H1 (cell line): ENCODE results near the gene RPL38. TPM values are rescaled to one million over a fixed set of nuclear protein-coding genes. Genes with fewer than 3 reads are reported as not detected.

ENCODE experiments used
- CTCF ChIA-PET: fragments of 300-600 bp; sonication (Branson Sonifier 250); formaldehyde crosslinking; loops from one replicate; lab custom pipeline; 2021; ENCODE audit not compliant: partially characterized antibody; lab: Charles Lee
- POLR2A ChIA-PET: fragments of 300-600 bp; sonication (Branson Sonifier 250); formaldehyde crosslinking; loops from one replicate; lab custom pipeline; 2021; ENCODE audit warnings: inconsistent platforms; ENCODE audit not compliant: partially characterized antibody; lab: Charles Lee
- DNase-seq, 2 experiments: peaks; one replicate each; pipeline versions ENCODE4 v3.0.0 to v3.0.0-alpha.2; 2010 to 2022; ENCODE audit warnings: low spot score in 2 of 2, low read depth in 1 of 2, mixed read lengths in 1 of 2
- FAIRE-seq: peaks from 2 replicates; lab custom pipeline; 2011; peaks lifted over from hg19 to GRCh38; lab: Jason Lieb, UNC
- H2AFZ ChIP-seq: 2 replicates; pipeline ENCODE4 v1.8.1; 2012; ENCODE audit warnings: low read length, inconsistent platforms
- H2AK5ac ChIP-seq: 2 replicates; pipeline ENCODE4 v1.6.1; 2013; ENCODE audit warnings: low read depth, low read length
- H2BK120ac ChIP-seq: replicated peaks from 2 replicates; pipeline ENCODE3; 2013; ENCODE audit warnings: low read depth, low read length, inconsistent platforms
- H2BK12ac ChIP-seq: 2 replicates; pipeline ENCODE4 v1.6.1; 2013; ENCODE audit warnings: low read depth, low read length
- H2BK15ac ChIP-seq: 2 replicates; pipeline ENCODE4 v1.6.1; 2013; ENCODE audit warnings: low read length
- H2BK20ac ChIP-seq: 2 replicates; pipeline ENCODE4 v1.6.1; 2013; ENCODE audit warnings: low read length
- H2BK5ac ChIP-seq: 2 replicates; pipeline ENCODE4 v1.6.1; 2013; ENCODE audit warnings: low read depth, low read length
- H3K14ac ChIP-seq: 2 replicates; pipeline ENCODE4 v1.6.1; 2013; ENCODE audit warnings: inconsistent platforms; ENCODE audit not compliant: insufficient read length
- H3K18ac ChIP-seq: 2 replicates; pipeline ENCODE4 v1.6.1; 2013; ENCODE audit warnings: low read length; ENCODE audit errors: extremely low read depth
- H3K23ac ChIP-seq: 2 replicates; pipeline ENCODE4 v1.6.1; 2013; ENCODE audit warnings: inconsistent platforms; ENCODE audit not compliant: insufficient read length
- H3K23me2 ChIP-seq: 2 replicates; pipeline ENCODE4 v1.6.1; 2013; ENCODE audit warnings: low read depth, low read length
- H3K27ac ChIP-seq: 2 replicates; pipeline ENCODE4 v1.6.1; 2011; ENCODE audit warnings: low read depth, low read length, inconsistent platforms
- H3K27me3 ChIP-seq, 4 experiments: replicated peaks in 1 of 4; 1 replicate in 1 of 4; 2 replicates in 3 of 4; pipeline versions ENCODE4 v1.6.1 to v1.8.1; 2011 to 2013; ENCODE audit warnings: low read length in 3 of 4, mild to moderate bottlenecking in 3 of 4, inconsistent platforms in 2 of 4, mixed read lengths in 2 of 4, moderate library complexity in 1 of 4; ENCODE audit not compliant: control insufficient read depth in 3 of 4, insufficient read depth in 3 of 4; ENCODE audit errors: extremely low read depth in 1 of 4
- H3K36me3 ChIP-seq, 4 experiments: 2 replicates each; pipeline versions ENCODE4 v1.6.1 to v1.8.1; 2011 to 2013; ENCODE audit warnings: mild to moderate bottlenecking in 4 of 4, low read length in 3 of 4, moderate library complexity in 2 of 4, control low read depth in 1 of 4, inconsistent platforms in 1 of 4; ENCODE audit not compliant: insufficient read depth in 4 of 4, control insufficient read depth in 2 of 4
- H3K4ac ChIP-seq: replicated peaks from 2 replicates; pipeline ENCODE3; 2013; ENCODE audit warnings: low read length, low read depth, mixed read lengths, inconsistent platforms; ENCODE audit not compliant: insufficient read length
- H3K4me1 ChIP-seq, 4 experiments: replicated peaks in 1 of 4; 1 replicate in 1 of 4; 2 replicates in 3 of 4; pipeline versions ENCODE4 v1.6.1 to v1.8.1; 2011 to 2013; ENCODE audit warnings: low read length in 3 of 4, inconsistent platforms in 2 of 4, mixed read lengths in 1 of 4; ENCODE audit not compliant: insufficient read depth in 4 of 4, control insufficient read depth in 3 of 4
- H3K4me2 ChIP-seq, 2 experiments: 2 replicates each; pipeline versions ENCODE4 v1.6.1 to v1.8.1; 2011 to 2013; ENCODE audit warnings: low read depth in 2 of 2, low read length in 2 of 2, control low read depth in 1 of 2, inconsistent platforms in 1 of 2, mild to moderate bottlenecking in 1 of 2; ENCODE audit not compliant: insufficient read depth in 1 of 2
- H3K4me3 ChIP-seq, 4 experiments: fragments of 200-600, 300-600 bp in 1 of 4; sonication (generic), shearing (Covaris generic), sonication (Bioruptor Twin) in 1 of 4; 2 replicates each; pipeline versions ENCODE4 v1.5.1 to v1.8.1; 2011 to 2016; ENCODE audit warnings: low read length in 4 of 4, low read depth in 3 of 4, control low read depth in 2 of 4, inconsistent platforms in 2 of 4, mild to moderate bottlenecking in 2 of 4, mixed read lengths in 1 of 4, moderate library complexity in 1 of 4; ENCODE audit not compliant: insufficient read depth in 2 of 4; ENCODE audit errors: extremely low read depth in 1 of 4
- H3K56ac ChIP-seq: replicated peaks from 2 replicates; pipeline ENCODE3; 2013; ENCODE audit warnings: low read depth, mild to moderate bottlenecking, mixed read lengths, low read length, inconsistent platforms; ENCODE audit not compliant: insufficient read length
- H3K79me1 ChIP-seq: 2 replicates; pipeline ENCODE4 v1.6.1; 2013; ENCODE audit warnings: low read depth, low read length, control low read depth
- H3K79me2 ChIP-seq, 2 experiments: 2 replicates each; pipeline versions ENCODE4 v1.6.1 to v1.8.1; 2012 to 2013; ENCODE audit warnings: low read length in 2 of 2, mild to moderate bottlenecking in 2 of 2, inconsistent platforms in 1 of 2; ENCODE audit not compliant: insufficient read depth in 2 of 2, control insufficient read depth in 1 of 2
- H3K9ac ChIP-seq, 4 experiments: replicated peaks in 1 of 4; 1 replicate in 1 of 4; 2 replicates in 3 of 4; pipeline versions ENCODE4 v1.6.1 to v1.8.1; 2011 to 2013; ENCODE audit warnings: low read depth in 3 of 4, low read length in 3 of 4, control low read depth in 2 of 4, mild to moderate bottlenecking in 2 of 4, moderate library complexity in 2 of 4, inconsistent platforms in 1 of 4; ENCODE audit errors: extremely low read depth in 1 of 4
- H3K9me3 ChIP-seq, 2 experiments: 2 replicates each; pipeline versions ENCODE4 v1.6.1 to v1.8.1; 2012 to 2013; ENCODE audit warnings: mild to moderate bottlenecking in 2 of 2, moderate library complexity in 2 of 2, control low read depth in 1 of 2, inconsistent platforms in 1 of 2, low read depth in 1 of 2, low read length in 1 of 2, mixed read lengths in 1 of 2; ENCODE audit not compliant: insufficient read depth in 2 of 2
- H4K20me1 ChIP-seq, 2 experiments: replicated peaks in 1 of 2; 2 replicates each; pipeline versions ENCODE3 to v1.8.1; 2011 to 2013; ENCODE audit warnings: inconsistent platforms in 2 of 2, low read length in 2 of 2, mild to moderate bottlenecking in 1 of 2; ENCODE audit not compliant: insufficient read depth in 2 of 2, control insufficient read depth in 1 of 2
- H4K5ac ChIP-seq: 2 replicates; pipeline ENCODE4 v1.6.1; 2013; ENCODE audit warnings: low read length, low read depth, mixed read lengths, inconsistent platforms; ENCODE audit not compliant: insufficient read length
- H4K8ac ChIP-seq: 2 replicates; pipeline ENCODE4 v1.8.0; 2013; ENCODE audit warnings: mild to moderate bottlenecking, moderate library complexity, low read length, inconsistent platforms; ENCODE audit not compliant: insufficient read depth; ENCODE audit errors: extremely low read depth
- H4K91ac ChIP-seq: replicated peaks from 2 replicates; pipeline ENCODE3; 2013; ENCODE audit warnings: low read length, mixed read lengths, inconsistent platforms; ENCODE audit not compliant: insufficient read length
- EGR1 ChIP-seq: IDR thresholded peaks from 2 replicates; pipeline ENCODE4 v1.6.1; 2011; ENCODE audit warnings: low read depth, low read length, borderline replicate concordance
- HDAC6 ChIP-seq: IDR thresholded peaks from one replicate; pipeline ENCODE4 v1.7.1; 2012; ENCODE audit warnings: low read depth, mild to moderate bottlenecking, inconsistent platforms, low read length, moderate library complexity
- NANOG ChIP-seq: IDR thresholded peaks from 2 replicates; pipeline ENCODE4 v1.6.1; 2011; ENCODE audit warnings: low read length, low read depth, mild to moderate bottlenecking, inconsistent platforms; ENCODE audit not compliant: insufficient read depth, poor library complexity, severe bottlenecking
- NRF1 ChIP-seq: IDR thresholded peaks from 2 replicates; pipeline ENCODE4 v1.6.1; 2011; ENCODE audit warnings: mild to moderate bottlenecking, low read depth, low read length, improper control_type of control experiment
- PHF8 ChIP-seq: fragments of 200-600 bp; sonication (generic); conservative IDR thresholded peaks from 2 replicates; pipeline ENCODE4 v1.7.1; 2012; ENCODE audit warnings: low read depth, mild to moderate bottlenecking, inconsistent platforms, low read length, moderate library complexity
- POLR2AphosphoS5 ChIP-seq: IDR thresholded peaks from 2 replicates; pipeline ENCODE4 v1.6.1; 2011; ENCODE audit warnings: low read depth, low read length
- POU5F1 ChIP-seq: IDR thresholded peaks from 2 replicates; pipeline ENCODE4 v1.6.1; 2011; ENCODE audit warnings: low read depth, mild to moderate bottlenecking, low read length, moderate library complexity
- SRF ChIP-seq: IDR thresholded peaks from 2 replicates; pipeline ENCODE4 v1.6.1; 2011; ENCODE audit warnings: mild to moderate bottlenecking, low read depth, low read length, moderate library complexity
- TEAD4 ChIP-seq: IDR thresholded peaks from 2 replicates; pipeline ENCODE4 v1.6.1; 2012; ENCODE audit warnings: low read depth, low read length, inconsistent platforms, mixed read lengths
- YY1 ChIP-seq: IDR thresholded peaks from 2 replicates; pipeline ENCODE4 v1.6.1; 2011; ENCODE audit warnings: low read depth, mild to moderate bottlenecking, low read length
- WGBS, 2 experiments: shearing (Covaris generic) in 1 of 2; methylation state at CpG; one replicate each; pipeline versions ENCODE4 v1.1.6 to v1.1.7; 2013 to 2015; ENCODE audit warnings: low lambda C conversion rate in 2 of 2, mixed read lengths in 2 of 2, inconsistent platforms in 1 of 2, low coverage in 1 of 2, missing lambda C conversion rate in 1 of 2; ENCODE audit not compliant: insufficient replicate concordance in 2 of 2, insufficient coverage in 1 of 2, insufficient read length in 1 of 2; ENCODE audit errors: extremely low coverage in 1 of 2, missing lambda C conversion rate in 1 of 2; 5-methylcytosine and 5-hydroxymethylcytosine counted together
- polyA plus RNA-seq, 7 experiments: library from polyadenylated mRNA; depleted of rRNA in 3 of 7; stranded (reverse) in 5 of 7; unstranded in 2 of 7; fragments of >200 nt in 5 of 7; fragments of 200-250 nt in 2 of 7; gene quantifications; 1 replicate in 5 of 7; 2 replicates in 1 of 7; 4 replicates in 1 of 7; pipeline versions ENCODE4 v1.2.1 to v1.2.3, GENCODE V29; 2011 to 2013; ENCODE audit warnings: missing spikeins in 2 of 7, mixed read lengths in 2 of 7
- total RNA-seq: library from RNA; stranded (reverse); fragmentation: NEBNext Ultra II Directional; extraction: Animal tissue kit (Norgen Biotek cat#: 25700); gene quantifications from 2 replicates; pipeline ENCODE4 v1.2.1, GENCODE V29; 2021
- TF ChIP-seq, protein P1 (sequence below): IDR thresholded peaks from 2 replicates; pipeline ENCODE4 v1.6.1; 2011; ENCODE audit warnings: low read depth, mild to moderate bottlenecking, low read length; ENCODE audit not compliant: insufficient read depth

RPL38 gene
- total and polyA plus RNA-seq, 2 of the 8 experiments (the other 6 are each of a cell fraction or from before 2014, with no cell fraction given), result 412 to 1,195 TPM

- Histone ChIP-seq H3K79me2 (peaks cover 14 to 16% of the 10 kb centered on the region in 2 experiments), H3K9ac (no peak overlapping the region), H2AK5ac (no peak overlapping the region), H2BK15ac (no peak overlapping the region), H3K4ac (no peak overlapping the region), H3K56ac (no peak overlapping the region), H3K14ac (no peak overlapping the region), H4K5ac (no peak overlapping the region), H2BK120ac (no peak overlapping the region), H2AFZ (0 out of 2 replicates have a peak overlapping the region, but pooled peaks have one; percentile 28), H3K23me2 (peaks cover 5% of the 10 kb centered on the region; the same call in 1 of the 2 replicates), H3K27ac (no peak overlapping the region), H2BK5ac (0 out of 2 replicates have a peak overlapping the region, but pooled peaks have one; percentile 52), H3K23ac (no peak overlapping the region), H3K9me3 (no peaks in the 10 kb centered on the region), H2BK20ac (peak overlapping the region; percentile 82), H4K91ac (no peak overlapping the region), H3K36me3 (peaks cover 5 to 12% (median 5%) of the 10 kb centered on the region in 4 experiments; a peak in 5 of 8 replicates), H2BK12ac (peak overlapping the region; percentile 86; the same call in 1 of the 2 replicates), H3K4me3 (peak overlapping the region in 1 of 4 experiments; percentile 39; a peak in 1 of 8 replicates), H3K4me1 (peaks cover 2 to 15% (median 7%) of the 10 kb centered on the region in 4 experiments), H3K79me1 (no peaks in the 10 kb centered on the region), H3K27me3 (peaks cover 0 to 13% (median 8%) of the 10 kb centered on the region in 4 experiments; a peak in 4 of 7 replicates), H4K20me1 (peaks cover 7 to 11% of the 10 kb centered on the region in 2 experiments), H4K8ac (no peak overlapping the region), H3K18ac (peak overlapping the region; percentile 33), H3K4me2 (peak overlapping the region; percentile 24 to 69; a peak in 3 of 4 replicates)
- FAIRE-seq, result no peak
- POLR2A ChIA-PET, result interaction anchor here (0.9 to 2.4 kb wide), 5 partner anchors 8 to 20 kb away, joined by 3 to 9 read pairs (median 4); no protein-coding TSS in a partner anchor
- DNase-seq, result no peak
- 65% methylated on average over 10 of the region's 10 CpGs; no CpG with 5 or more reads in 1 of the 2 experiments for WGBS, 2 experiments
- TF ChIP-seq POLR2AphosphoS5 (no peak), NANOG (no peak), TEAD4 (no peak), EGR1 (no peak), YY1 (no peak), POU5F1 (no peak), SRF (no peak), PHF8 (no peak), HDAC6 (no peak), NRF1 (no peak)
- TF ChIP-seq, protein P1, sequence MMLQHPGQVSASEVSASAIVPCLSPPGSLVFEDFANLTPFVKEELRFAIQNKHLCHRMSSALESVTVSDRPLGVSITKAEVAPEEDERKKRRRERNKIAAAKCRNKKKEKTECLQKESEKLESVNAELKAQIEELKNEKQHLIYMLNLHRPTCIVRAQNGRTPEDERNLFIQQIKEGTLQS, result no peak
- CTCF ChIA-PET, result interaction anchor here (0.7 to 4.3 kb wide), 41 partner anchors 8 to 480 kb away, joined by 3 to 27 read pairs (median 4); no protein-coding TSS in a partner anchor
These were observed 3.4 kb upstream of the RPL38 start for GRCh38 chr17:74200112-74200511.
